K562 (cell line): ENCODE results near the gene MSRB2. TPM values are rescaled to one million over a fixed set of nuclear protein-coding genes. Genes with fewer than 3 reads are reported as not detected.

Experiments used
- CHD7 ChIP-seq: fragments of 200-600 bp; sonication (generic); IDR thresholded peaks from one replicate; pipeline ENCODE4 v1.6.1; 2012; ENCODE audit warnings: mild to moderate bottlenecking, low read depth, low read length, inconsistent platforms
- ELK3 ChIP-seq: fragments of 450-650 bp; formaldehyde crosslinking; IDR thresholded peaks from 2 replicates; pipeline ENCODE4 v1.4.0; 2020; ENCODE audit warnings: mild to moderate bottlenecking
- ERF ChIP-seq: fragments of 450-650 bp; formaldehyde crosslinking; IDR thresholded peaks from 2 replicates; pipeline ENCODE4 v1.4.0; 2020; ENCODE audit warnings: mild to moderate bottlenecking, mixed read lengths
- FUS ChIP-seq: fragments of 200-400 bp; formaldehyde crosslinking; optimal IDR thresholded peaks from 2 replicates; pipeline ENCODE3; 2017; ENCODE audit warnings: low read depth, low read length
- KAT2B ChIP-seq: IDR thresholded peaks from one replicate; pipeline ENCODE4 v1.6.1; 2012; ENCODE audit warnings: low read depth, mild to moderate bottlenecking, control low read depth, inconsistent platforms, low read length, moderate library complexity
- MED1 ChIP-seq: sonication (generic); formaldehyde crosslinking; IDR thresholded peaks from 2 replicates; pipeline ENCODE4 v1.8.1; 2023; ENCODE audit warnings: missing genetic modification reagents, borderline replicate concordance
- POLR2A ChIP-seq: fragments of 450-650 bp; conservative IDR thresholded peaks from 2 replicates; pipeline ENCODE4 v1.6.1; 2016
- ZNF592 ChIP-seq: fragments of 450-650 bp; IDR thresholded peaks from 2 replicates; pipeline ENCODE4 v1.6.1; 2017; ENCODE audit warnings: antibody characterized with exemption, mild to moderate bottlenecking
- ZNF785 ChIP-seq: fragments of 250-450 bp; sonication (Bioruptor Pico); IDR thresholded peaks from 2 replicates; pipeline ENCODE4 v1.4.0; 2020; ENCODE audit warnings: mild to moderate bottlenecking
- polyA plus RNA-seq, 8 experiments: library from polyadenylated mRNA; depleted of rRNA in 4 of 8; stranded (reverse) in 5 of 8; unstranded in 3 of 8; fragments of >200 nt; fragmentation: Nextera tagmentation in 2 of 8; fragmentation: Illumina TruSeq in 1 of 8; extraction: Ambion mirVana in 2 of 8; extraction: Trizol in 1 of 8; gene quantifications; 2 replicates each; pipeline versions ENCODE4 v1.2.1 to v1.2.3, GENCODE V29; 2011 to 2014; ENCODE audit warnings: inconsistent platforms in 1 of 8, missing spikeins in 1 of 8
- total RNA-seq, 7 experiments: library from RNA; depleted of rRNA in 6 of 7; stranded (reverse); fragments of >200 nt in 6 of 7; fragmentation: Illumina TruSeq in 2 of 7; extraction: Trizol in 2 of 7; gene quantifications; 2 replicates each; pipeline versions ENCODE4 v1.2.1 to v1.2.3, GENCODE V29; 2011 to 2021; ENCODE audit warnings: low replicate concordance in 1 of 7

The MSRB2 gene
- total and polyA plus RNA-seq, 9 of the 15 experiments (the other 6 are each of a cell fraction or from before 2014, with no cell fraction given), result 1.5 to 22.3 (median 5.9) TPM

DNA sequence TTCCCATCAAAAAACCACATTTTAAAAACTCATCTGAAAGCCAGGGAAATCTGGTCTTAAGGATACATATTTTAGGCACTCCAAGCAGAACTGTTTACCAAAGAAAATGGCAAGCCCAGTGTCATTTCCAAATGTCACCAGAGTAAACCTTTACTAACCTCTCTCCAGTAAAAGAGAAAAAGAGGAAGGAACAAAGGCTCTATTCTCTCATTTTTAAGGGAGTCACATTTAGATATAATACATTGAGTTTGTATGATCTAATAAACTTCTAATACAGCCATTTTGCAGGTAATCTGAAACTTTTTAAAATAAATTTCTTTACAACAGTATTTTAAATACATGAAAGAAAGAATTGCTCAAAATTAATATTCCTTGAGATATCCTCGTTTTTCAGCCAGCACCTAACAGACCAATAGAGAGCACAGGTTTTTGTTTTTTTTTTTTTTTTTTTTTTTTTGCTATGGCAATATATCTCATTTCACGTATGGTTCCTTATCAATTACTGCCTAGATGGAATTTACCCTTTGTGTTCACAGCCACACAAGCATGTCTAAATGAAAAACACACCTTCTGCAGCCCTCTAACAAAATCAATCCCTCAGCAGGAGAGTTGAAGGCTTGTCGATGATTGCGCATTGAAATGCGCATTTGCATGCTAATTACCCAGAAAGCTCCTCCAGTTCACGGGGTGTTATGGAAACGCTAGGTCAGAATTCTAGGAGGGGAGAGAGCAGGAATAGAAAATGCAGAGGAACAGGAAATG lies 39.8 kb upstream of the MSRB2 start (continued):
- TF ChIP-seq ZNF592 (peak; percentile 16; the same call in 1 of the 2 replicates), ZNF785 (no peak), POLR2A (peak; percentile 100), MED1 (CRISPR knock-in tag) (no peak), KAT2B (no peak), FUS (peak; percentile 96), ELK3 (CRISPR knock-in tag) (0 out of 2 replicates have a peak, but pooled peaks have one; percentile 33), ERF (CRISPR knock-in tag) (peak; percentile 38; the same call in 1 of the 2 replicates), CHD7 (no peak)
